HG02970 (cell line): ENCODE measurements around the gene UNC5B.
"Not testable (repeated sequence)": the region's sequence is repeated elsewhere in the genome, so short reads cannot be mapped to it uniquely, and the experiment has no call there.

Source experiments
- ATAC-seq: cut with Tn5 transposase; IDR thresholded peaks from one replicate; pipeline ENCODE4 v1.9.1; 2021; ENCODE audit warnings: mild to moderate bottlenecking, moderate library complexity, moderate number of reproducible peaks; ENCODE audit not compliant: unreplicated experiment, low FRiP score

Gene UNC5B

DNA sequence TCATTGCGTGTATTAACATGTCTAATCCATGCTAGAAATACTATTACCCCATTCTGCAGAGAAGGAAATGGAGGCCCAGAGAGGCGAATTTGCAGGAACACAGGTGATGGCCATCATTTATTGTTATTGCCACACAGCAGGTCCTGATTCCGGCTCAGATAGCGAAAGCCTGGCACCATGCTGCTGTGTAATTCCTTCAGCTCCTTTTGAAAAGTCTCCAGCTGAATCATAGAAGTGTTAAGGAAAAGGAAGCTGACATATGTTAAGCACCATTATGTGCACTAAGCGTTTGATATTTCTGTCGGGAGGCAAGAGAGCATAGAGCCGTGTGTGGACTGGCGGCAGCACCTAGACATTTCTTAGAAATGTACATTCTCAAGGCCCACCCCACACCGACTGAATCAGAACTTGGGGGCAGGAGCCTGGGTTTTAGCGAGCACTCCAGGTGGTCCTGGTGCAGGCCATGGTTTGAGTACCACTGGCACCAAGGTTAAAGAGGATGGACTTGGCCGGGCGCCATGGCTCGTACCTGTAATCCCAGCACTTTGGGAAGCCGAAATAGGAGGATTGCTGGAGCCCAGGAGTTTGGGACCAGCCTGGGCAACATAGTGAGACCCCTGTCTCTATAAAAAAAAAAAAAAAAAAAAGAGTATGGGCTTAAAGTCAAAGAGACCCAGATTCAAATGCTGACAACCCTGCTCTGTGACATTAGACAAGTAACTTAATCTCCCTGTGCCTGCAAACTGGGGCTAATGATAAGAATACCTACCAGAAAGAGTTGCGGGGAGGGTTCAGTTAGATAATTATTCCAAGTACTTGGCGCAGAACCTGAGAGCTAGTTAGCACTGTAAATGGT, 52.2 kb downstream of the UNC5B start:
- no peak for ATAC-seq

DNA sequence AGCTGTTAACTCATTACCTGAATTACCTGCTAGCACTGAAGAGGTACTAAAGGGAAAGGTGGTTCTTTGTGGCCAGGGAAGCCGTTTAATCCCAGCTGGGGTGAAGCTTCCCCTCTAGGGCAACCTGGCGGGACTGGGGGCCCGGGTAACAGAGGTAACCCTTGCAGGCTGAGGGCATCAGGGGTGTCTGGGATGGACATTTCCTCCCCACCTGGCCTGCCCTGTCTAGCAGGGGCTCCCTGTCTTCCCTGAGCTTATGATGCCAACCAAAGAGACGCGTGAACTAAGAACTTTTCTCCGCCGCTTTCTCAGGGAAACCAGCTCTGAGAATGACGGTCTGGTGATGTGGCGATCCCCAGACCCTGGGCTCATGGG, 52.8 kb downstream of the UNC5B start:
- ATAC-seq: no peak

DNA sequence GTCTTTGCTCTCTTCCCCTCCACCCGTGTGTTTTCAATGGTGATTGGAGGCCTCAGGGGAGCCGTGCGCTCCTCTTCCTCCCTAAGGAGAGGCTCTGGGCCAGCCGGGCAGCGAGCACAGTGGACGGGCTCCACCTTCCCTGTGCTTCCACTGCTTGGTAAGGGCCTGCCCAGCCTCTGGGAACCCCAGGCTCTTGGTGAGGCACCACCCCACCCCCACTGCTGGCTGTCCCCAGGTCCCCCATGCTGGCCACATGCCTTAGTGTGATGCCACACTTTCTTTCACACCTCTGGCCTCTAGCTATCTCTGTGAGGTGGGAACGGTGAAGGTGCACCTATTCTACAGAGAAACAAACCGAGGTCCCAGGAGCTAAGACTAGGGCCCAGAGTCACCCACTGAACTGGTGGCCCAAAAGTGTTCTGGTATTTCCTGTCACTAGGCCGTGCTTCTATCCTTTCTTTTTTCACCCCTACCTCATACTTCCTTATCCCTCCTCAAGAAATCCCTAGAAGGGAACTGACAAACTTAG, 53.3 kb downstream of the UNC5B start:
- no peak for ATAC-seq

DNA sequence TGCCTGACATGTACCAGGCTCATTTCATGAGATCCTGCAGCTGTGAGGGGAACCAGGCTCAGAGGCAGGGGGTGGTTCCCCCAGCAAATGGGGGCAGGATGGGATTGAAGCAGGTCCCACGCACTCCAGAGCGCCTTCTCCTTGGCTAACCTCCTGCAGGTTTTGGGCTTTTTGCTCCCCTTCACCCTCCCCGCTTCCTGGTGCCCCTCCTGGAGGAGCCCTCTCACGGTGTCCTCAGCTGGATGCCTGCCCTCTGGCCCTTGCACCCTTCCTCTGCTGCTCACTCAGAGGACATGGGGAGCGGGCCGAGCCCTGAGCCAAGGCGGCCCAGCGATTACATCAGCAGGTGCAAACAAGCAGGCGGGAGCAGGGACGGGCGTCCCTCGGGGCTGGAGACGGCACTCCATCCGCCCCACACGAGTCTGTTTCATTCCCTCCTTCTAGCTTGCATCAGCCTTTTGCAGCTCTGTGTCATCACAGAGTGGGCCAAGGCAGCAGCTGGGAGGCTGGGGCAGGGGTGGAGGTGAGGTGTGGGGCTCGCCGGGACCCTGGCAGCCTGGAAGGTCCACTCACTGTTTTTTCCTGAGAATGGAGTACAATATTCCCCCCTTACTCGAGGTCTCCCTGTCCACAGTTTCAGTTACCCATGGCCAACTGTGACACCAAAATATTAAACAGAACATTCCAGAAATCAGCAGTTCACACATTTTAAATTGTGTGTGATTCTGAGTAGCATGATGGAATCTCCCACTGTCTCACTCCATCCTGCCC, 54.0 kb downstream of the UNC5B start:
- ATAC-seq: no peak

DNA sequence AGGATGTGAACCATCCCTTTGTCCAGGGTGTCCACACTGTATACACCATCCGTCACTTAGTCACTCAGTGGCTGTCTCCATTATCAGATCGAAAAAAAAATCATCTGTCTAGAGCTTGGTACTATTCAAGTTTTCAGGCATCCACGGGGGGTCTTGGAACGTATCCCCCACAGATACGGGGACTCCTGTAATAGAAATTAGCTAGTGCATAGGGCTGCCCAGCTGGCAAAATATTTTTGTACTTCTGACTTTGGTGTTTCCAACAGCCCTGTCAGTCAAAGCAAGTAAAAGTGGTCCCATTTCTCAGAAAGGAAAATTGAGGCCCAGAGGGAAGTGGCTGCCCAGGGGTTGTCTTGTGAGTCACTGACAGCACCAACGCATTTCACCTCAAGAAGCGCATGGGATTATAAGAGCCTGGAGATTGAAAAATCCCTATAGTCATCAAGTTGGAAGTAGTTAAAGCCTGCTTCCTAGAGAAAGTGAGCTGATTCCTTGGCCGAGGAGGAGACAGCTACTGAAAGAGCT, 54.6 kb downstream of the UNC5B start:
- no peak for ATAC-seq

DNA sequence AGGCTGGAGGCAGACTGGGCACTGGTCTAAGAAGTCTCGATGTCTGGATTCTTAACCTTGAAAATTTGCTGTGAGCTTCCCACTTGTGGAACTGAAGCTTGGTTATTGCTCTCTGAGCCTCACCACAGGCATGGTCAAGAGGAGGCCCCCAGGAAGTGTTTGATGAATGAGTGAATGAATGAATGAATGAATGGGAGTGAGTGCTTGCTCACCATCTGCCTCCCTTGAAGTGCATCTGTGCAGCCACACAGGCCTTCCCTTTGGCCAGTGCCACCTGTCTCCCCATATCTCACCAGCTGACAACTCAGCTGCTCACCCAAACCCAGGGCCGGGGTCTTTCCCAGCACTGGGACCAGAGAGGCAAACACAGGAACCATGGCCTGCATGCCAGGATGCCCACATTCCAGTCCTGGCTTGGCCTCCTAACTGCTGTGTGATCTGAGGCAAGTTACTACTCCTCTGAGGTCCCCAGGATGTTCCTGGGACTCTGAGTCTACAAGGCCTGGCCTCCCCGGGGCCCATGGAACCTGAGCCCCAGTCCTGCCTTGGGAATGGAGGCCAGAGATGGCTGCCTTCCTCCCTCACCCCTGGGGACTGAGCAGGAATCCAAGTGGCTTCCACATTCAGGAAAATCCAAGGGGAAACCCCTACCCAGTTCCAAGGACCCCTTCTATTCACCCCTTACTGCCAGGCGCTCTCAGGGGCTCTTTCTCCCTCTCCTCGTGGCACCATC, 55.3 kb downstream of the UNC5B start:
- no peak for ATAC-seq

DNA sequence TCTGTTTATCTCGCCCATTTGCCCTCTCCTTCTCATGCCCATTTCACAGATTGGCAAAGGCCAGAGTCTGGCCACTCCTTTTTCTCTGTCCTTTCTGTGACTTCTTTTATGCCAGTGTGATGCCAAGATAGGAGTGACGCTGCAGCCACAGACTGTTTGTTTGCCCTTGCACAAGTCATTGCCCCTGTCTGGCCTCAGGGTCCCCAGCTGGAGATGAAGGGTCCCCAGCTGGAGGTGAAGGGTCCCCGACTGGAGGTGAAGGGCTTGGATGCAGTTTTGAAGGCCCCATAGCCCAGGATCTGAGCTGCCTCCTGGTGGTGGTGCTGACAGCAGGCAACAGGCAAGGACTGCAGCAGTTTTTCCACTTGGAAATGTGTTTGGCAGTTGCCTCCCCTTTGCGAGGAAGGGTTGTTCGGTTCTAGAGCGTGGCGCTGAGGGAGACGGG, 55.9 kb downstream of the UNC5B start:
- ATAC-seq: no peak

DNA sequence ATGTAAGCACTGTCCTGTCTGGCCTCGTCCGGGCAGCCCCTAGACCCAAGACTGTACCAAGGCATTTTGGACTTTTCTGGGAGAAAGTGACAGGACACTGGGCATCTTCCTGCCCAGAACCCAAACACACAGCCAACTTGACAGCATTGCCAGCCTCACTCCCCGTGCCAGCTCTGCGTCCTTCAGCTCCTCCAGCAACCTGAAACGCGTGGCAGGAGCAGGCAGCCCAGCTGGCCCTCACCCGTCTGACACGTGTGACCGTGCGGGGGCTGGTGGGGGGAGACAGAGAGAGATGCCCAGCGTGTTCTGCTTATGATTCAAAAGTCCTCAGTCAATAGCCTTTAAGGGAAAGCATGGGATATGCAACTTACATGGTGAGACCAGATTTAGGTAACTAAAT, 56.4 kb downstream of the UNC5B start:
- ATAC-seq: no peak

DNA sequence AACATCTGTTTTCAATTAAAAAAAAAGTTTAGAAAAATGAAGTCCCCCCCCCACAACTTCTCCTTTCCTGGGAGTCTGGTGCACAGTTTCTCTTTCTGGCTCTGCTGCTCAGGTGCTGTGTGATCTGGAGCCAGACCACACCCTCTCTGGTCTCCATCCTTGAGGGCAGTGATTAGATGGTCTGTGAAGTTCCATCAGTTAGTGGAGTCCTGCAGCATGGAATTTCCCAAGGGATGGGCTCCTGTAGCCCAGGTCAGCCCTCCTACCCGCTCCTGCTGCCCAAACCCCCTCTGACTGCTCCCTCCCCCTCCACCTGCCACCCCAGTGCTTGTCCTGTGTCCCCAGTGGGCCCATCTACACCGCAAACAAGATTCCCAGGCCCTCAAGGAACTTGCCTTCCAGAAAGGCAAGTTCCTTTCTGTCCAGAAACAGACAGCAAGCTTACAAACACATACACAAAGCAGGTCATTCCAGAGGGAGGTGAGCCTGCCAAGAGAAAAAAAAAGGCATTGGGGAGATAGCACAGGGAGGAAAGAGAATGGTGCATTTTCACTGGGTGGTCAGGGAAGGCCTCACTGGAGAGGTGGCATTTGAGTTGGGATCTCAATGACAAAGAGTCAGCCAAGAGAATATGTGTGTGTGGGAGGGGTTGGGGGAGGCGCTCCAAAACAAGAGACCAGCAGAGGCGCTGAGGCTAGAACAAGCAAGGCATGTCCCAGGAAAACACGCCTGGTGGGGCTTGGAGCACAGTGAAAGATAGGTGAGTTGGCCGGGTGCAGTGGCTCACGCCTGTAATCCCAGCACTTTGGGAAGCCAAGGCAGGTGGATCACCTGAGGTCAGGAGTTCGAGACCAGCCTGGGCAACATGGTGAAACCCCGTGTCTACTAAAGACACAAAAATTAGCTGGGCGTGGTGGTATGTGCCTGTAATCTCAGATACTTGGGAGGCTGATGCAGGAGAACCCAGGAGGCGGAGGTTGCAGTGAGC, 57.2 kb downstream of the UNC5B start:
- no peak for ATAC-seq

DNA sequence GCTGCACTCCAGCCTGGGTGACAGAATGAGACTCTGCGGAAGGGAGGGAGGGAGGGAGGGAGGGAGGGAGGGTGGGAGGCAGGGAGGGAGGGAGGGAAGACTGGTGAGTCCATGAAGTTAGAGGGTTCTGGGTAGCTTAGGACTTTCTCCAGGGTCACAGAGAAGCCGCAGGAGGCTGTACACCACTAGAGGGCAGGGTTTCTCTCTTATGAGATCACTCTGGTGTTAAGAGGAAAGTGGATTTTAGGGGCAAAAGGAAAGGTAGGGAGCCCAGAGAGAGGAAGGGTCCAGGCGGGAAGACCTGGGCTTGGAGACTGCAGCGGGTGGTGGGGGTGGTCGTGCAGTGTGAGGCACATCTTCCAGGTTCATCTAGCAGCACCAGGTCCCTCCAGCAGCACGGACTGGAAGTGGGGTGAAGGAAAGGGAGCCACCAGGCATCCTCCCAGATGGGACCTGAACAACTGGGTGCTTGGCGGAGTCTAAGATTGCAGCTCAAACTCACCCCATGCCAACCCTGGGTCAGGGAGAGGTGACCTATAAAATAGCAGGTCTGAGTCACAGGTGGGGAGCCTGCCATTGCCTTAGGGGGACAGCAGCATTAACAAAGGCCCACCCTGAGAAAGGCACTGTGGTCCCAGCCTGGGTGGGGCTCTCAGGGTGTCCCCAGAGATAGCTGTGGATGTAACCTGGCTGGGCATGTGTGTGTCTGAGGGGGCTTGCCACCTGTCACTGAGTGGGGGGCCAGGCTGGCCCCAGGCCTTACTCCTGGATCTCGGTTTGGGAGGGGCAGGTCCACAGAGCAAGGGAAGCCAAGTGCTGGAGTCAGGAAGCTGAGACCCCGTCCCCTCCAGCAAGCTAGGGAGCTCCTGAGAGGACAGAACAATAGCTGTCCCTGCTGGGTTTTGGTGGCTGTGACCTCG, 58.2 kb downstream of the UNC5B start:
- ATAC-seq: no peak

DNA sequence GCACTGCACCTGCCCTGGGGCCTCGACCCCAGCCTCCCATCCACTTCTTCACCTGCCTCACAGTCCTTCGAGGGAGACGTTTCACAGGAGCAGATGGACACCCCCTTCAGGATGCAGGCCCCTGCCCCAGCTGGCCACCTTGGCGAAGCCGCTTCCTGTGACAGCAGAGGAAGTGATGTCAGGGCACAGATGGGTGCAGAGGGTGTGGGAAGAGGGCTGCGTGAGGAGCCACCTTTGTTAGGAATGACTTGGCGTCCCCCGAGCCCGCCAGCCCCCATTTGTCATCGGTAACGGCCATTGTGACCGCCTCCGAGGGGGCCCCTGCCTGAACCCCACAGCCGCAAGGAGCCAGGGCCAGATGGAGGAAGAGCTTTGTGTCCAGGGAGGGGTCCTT, 59.3 kb downstream of the UNC5B start:
- ATAC-seq: no peak

DNA sequence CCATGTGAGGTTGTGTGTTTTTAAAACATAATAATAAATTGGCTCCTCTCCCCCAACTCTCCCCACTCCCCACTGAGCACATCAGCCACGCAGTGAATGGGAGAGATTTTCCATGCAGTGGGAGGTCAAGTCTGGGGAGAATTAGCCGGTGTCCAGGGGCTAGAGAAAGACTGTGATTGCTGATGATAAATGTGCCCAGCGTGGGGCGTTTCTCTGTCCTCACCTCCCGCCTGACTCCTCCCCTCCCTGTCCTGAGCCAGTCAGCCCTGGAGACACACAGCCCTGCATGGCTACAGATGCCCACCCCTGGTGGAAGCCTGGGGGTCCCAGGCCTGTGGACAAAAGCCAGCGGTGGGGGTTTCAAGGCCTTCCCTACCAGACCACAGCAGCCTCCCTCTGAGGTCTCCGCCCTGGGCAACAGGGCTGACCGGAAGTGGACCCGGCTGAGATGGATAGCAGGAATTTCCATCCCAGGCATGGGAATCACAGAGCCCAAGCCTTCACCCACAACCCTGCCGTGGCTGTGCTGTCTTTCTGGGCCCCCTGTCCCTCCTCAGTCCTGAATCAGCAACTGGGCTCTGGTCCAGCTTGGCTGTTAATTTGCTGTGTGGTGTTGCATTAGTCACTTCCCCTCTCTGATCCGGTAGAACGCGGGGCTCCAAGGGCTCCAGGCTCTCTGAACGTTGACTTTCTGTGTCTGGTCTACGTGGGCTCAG, 59.8 kb downstream of the UNC5B start:
- ATAC-seq: no peak

DNA sequence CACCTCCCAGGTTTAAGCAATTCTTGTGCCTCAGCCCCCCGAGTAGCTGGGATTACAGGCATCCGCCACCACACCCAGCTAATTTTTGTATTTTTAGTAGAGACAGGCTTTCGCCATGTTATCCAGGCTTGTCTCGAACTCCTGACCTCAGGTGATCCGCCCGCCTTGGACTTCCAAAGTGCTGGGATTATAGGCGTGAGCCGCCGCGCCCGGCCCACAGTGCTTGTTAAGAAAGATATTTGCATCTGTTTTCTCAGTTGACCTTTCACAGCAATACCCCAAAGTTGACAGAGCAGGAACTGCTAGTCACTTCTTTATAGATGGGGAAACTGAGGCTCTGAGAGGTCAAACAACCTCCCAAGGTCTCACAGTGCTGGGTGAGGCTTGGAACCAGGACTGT, 60.6 kb downstream of the UNC5B start:
- not testable (repeated sequence) for ATAC-seq

DNA sequence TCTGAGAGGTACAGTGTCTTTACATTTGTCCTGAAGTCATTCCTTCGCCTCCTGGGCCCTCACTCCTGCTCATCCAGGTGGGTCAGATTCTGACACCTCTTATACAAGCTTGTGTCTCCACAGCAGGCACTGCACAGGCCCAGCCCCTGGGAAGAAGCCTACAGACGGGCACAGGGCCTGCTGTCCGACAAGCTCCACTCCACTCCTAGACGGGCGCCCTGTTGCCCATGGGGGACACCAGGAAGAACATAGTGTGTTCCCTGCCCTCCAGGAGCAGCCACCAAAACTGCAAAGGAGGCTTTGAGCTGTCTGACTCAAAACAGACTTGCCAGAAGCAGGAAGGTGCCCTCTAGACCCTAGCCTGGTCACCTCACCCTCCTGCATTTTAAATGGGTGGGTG, 61.1 kb downstream of the UNC5B start:
- no peak for ATAC-seq

DNA sequence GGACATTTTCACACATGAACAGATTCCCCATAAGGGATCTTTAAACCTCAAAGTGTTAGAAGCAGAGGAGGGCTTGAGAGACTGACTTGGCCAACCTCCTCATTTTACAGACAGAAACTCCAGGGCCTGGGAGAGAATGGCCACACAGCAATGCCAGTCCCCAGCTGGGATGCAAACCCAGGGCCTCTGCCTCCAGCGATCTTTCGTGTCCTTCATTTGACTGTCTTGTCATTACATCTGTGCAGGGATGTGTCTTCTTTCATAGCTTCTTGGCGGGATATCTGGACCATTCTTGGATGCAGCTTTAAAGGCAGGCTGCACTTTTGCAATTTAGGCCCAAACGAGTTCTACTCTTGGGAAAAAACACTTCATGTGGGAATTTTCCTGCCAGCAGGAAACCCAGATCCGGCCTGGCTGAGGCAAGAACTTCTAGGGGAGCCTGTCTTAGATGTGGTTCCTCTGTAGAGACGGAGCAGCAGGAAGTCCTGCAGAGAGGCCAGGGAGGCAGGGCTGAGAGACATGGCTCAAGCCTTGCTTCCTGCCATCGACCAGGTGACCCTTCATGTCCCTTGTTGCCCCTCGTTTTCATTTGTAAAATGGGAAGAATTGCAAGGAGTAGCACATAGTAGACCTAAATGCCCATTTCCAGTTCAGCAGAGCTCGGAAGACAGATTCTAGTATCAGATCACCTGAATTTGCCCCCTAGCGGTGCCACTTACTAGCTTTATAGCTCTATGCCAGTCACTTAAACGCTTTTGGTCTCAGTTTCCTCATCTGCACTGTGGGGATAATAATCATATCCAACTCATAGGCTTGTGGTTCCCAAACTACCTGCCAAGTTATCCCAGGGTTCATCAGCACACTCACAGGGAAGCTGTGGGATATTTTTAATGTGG, 62.8 kb downstream of the UNC5B start:
- ATAC-seq: no peak

DNA sequence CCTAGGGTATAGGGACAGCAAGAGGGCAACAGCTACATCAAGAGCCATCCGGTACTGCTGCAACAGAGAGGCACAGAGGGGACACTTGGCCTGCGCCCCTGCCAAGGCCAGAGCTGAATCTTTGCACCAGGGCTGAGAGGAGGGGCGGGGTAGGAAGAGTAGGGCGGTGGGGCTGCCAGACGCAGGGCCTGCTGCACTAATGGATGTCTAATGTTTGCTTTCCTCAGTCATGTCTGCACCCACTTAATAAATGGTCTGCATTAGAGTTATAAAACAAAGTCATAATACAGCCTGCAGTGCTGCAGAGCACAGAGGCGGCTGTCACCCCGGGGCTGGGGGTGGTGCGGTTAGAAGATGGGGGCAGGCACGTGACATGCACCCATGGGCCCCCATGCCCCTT, 64.5 kb downstream of the UNC5B start:
- no peak for ATAC-seq
